ENCODE measurements around the gene PRSS1.

DNA sequence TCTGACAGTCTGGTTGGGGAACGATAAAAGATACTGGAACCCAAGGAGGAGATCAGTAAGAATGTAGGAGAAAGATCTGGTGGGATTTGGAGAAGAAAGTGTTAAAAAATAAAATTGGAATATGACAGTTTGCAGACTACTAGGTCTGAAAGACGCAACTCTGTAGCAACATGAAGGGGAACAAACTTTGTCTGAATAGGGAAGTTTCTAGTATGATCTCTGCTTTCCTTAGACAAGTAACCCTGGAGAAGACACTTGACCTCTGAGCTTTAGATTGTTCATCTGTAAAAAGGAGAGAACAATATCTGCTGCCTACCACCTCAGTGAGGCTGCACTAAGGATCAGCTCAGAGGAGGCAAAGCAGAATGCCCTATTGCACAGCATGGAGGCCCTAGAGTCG lies 3.0 kb upstream of the PRSS1 start:
- TF ChIP-seq, protein P1, sequence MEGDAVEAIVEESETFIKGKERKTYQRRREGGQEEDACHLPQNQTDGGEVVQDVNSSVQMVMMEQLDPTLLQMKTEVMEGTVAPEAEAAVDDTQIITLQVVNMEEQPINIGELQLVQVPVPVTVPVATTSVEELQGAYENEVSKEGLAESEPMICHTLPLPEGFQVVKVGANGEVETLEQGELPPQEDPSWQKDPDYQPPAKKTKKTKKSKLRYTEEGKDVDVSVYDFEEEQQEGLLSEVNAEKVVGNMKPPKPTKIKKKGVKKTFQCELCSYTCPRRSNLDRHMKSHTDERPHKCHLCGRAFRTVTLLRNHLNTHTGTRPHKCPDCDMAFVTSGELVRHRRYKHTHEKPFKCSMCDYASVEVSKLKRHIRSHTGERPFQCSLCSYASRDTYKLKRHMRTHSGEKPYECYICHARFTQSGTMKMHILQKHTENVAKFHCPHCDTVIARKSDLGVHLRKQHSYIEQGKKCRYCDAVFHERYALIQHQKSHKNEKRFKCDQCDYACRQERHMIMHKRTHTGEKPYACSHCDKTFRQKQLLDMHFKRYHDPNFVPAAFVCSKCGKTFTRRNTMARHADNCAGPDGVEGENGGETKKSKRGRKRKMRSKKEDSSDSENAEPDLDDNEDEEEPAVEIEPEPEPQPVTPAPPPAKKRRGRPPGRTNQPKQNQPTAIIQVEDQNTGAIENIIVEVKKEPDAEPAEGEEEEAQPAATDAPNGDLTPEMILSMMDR (conservative IDR thresholded peaks at IDR 0.05 in 1 of 2, IDR thresholded peaks at IDR 0.05 in 1 of 2; ENCODE audit: extremely low read depth in 1 of 2, insufficient read depth in 1 of 2, low read depth in 1 of 2, low read length in 2 of 2), result no peak
- no peak for TF ChIP-seq EZH2 (IDR thresholded peaks at IDR 0.05; ENCODE audit: borderline replicate concordance, low read length)

All from mammary epithelial cell (primary cell).